GM19397 (cell line): ENCODE results near the gene ERICH4.
"Not testable (repeated sequence)": the region's sequence is repeated elsewhere in the genome, so short reads cannot be mapped to it uniquely, and the experiment has no call there.

Experiments used
- ATAC-seq: cut with Tn5 transposase; IDR thresholded peaks from one replicate; pipeline ENCODE4 v1.9.1; 2021; ENCODE audit warnings: mild to moderate bottlenecking, moderate library complexity; ENCODE audit not compliant: unreplicated experiment

Gene ERICH4

GRCh38 chr19:41434450-41434849 is 8.5 kb upstream of the ERICH4 start:
- no peak for ATAC-seq

DNA sequence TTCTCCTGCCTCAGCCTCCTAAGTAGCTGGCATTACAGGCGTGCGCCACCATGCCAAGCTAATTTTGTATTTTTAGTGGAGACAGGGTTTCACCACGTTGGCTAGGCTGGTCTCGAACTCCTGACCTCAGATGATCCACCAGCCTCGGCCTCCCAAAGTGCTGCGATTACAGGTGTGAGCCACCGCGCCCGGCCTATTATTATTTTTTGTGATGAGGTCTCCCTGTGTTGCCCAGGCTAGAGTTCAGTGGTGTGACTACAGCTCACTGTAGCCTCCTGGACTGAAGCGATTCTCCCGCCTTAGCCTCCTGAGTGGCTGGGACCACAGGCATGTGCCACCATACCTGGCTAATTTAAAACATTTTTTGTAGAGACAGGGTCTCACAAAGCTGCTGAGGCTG is 7.6 kb upstream of the ERICH4 start:
- ATAC-seq, result not testable (repeated sequence)

- no peak for ATAC-seq
Observed at GRCh38 chr19:41435936-41436673, 6.9 kb upstream of the ERICH4 start.

DNA sequence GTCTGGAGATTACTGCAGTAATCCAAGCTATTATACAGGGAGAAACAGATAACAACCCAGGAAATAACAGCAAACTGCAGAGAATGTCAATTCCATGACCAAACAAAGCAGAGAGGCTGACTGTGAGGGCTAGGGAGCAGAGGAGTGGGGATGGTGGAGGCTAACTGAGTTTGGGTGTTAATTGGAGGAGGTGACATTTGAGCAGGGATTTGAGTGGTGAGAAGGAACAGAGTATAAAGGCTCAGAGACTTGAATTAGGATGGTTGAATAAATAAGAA is 6.3 kb upstream of the ERICH4 start:
- ATAC-seq, result no peak

DNA sequence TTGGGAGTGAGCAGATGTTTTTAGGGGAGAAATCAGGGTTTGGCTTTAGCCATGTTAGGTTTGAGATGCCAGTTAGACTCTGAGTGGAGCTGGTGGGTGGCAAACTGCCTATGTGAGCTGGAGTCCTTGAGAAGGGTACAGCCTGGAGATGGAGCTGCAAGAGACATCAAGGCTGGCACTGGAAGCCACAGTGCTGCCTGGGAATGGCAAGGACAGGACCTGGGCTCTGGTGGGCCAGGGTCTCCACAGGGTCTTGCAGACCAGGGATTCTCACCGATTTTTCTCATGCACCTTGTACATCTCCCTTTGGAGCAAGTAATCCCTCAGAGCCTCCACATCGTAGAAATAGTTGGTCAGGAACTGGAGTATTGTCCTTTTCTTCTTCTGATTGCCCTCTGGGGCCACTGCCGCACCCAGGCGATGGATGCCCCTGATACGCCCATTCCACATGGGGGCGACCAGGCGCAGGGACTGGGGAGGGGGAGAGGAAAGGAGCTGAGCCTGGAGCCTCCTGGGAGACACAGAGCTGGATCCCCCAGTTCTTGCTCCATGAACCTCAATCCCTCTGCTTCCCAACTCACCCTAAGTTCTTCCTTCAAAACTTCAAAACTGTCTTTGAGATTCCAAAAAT is 4.9 kb upstream of the ERICH4 start:
- no peak for ATAC-seq

DNA sequence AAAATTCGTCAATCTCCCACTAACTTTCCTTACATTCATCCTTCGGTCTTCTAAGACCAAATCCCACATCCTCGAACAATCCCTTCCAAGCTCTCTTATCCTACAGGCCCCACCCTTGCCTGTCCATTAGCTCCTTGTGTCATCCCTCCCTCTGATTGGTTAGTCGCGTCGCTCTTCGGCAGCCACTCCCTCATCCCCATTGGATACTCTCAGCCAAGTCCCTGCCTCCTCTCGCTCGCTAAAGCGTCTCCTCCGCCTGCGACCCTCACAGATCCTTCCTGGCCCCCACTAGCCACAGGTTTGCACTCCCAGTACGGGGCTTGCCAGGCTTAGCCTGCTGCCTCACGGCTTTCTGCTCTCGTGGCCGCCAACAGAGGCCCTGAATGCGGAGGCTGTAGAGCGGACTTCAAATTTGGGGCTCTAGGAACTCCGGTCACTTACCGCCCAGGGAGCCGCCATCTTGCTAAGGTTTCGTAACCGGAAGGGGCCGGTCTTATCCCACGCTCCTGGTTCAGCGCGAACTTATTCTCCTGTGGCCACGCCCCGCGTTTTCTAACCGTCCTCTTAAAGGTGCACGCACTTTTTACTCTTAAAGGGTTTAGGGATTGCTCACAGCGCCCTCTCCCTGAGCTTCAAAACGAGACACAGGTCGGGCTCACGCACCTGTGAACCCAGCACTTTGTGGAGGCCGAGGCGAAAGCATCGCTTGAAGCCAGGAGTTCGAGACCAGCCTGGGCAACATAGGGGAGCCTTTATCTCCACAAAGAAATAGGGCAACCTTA is 3.3 kb upstream of the ERICH4 start, which contains the start of gene DMAC2:
Gene DMAC2, minus strand, starts transcription at position 472 of the 782 bp plus-strand sequence. Its CDS starts 13 bp downstream, at position 459.
- ATAC-seq, result peak; percentile 92

GRCh38 chr19:41441321-41441945 is 1.5 kb upstream of the ERICH4 start:
- ATAC-seq, result no peak

GRCh38 chr19:41443813-41444455 is 978 bp downstream of the ERICH4 start:
- no peak for ATAC-seq

- ATAC-seq, result no peak
Observed at GRCh38 chr19:41445575-41445974, 2.6 kb downstream of the ERICH4 start.

GRCh38 chr19:41447732-41448332 is 4.9 kb downstream of the ERICH4 start:
- ATAC-seq, result no peak

DNA sequence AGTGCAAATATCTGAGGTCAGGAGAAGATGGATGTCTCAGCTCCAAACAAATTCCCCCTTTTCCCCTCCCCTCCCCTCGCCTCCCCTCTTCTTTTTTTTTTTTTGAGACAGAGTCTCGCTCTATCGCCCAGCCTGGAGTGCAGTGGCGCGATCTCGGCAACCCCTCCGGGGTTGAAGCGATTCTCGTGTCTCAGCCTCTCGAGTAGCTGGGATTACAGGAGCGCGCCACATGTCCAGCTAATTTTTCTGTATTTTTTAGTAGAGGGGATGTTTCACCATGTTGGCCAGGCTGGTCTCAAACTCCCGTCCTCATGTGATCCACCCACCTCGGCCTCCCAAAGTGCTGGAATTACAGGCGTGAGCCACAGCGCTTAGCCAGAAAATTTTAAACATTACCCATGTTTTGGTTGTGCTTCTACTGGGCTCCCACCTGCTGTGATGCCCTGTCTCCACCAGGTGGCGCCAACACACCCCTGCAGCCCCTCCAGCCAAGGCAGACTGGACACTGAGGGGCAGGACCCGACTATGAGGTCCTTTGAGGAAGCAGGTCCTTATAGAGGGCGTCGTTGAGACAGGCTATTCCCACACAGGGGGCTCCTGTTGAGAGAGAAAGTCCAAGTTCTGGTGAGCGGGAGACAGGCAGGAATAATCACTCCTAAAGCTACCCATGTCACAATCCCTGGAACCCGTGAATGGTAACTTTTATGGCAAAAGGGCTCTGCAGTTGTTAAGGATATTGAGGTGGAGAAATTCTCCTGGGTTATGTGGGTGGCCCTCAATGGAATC is 6.3 kb downstream of the ERICH4 start:
- peak; percentile 52 for ATAC-seq

DNA sequence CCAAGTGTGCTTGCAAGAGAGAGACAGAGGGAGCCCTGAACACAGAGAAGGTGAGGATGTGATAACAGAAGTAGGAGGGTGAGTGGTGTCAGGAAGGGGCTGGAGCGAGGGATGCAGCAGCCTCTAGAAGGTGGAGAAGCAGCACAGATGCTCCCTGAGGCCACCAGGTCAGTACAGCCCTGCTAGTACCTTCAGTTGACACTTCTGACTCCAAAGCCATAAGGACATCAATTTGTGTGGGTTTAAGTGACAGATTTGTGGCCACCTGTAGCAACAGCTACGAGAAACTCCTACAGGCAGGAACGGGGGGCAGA is 6.9 kb downstream of the ERICH4 start:
- no peak for ATAC-seq

GRCh38 chr19:41452584-41453275 is 9.8 kb downstream of the ERICH4 start:
- no peak for ATAC-seq

- no peak for ATAC-seq
Observed at GRCh38 chr19:41455936-41456335, 13.0 kb downstream of the ERICH4 start.

- ATAC-seq, result no peak
Observed at GRCh38 chr19:41456342-41456918, 13.5 kb downstream of the ERICH4 start.

DNA sequence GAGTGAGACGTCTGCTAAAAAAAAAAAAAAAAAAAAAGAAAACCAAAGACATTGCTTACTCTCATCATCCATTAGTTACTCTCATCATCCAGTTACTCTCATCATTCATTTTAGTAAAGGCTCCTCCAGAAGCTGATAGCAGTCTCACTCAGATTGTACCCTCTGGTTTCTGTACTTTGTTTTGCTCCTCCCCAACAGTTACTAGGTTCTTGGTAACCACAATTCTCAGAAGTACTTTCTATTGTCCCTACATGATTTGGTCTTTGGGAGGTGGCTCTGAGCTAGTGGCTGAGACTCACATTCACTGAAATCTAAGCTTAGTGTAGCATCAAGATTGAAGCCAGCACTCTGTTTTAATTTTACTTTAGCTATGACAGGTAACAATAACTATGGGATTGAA is 14.3 kb downstream of the ERICH4 start:
- ATAC-seq, result no peak

DNA sequence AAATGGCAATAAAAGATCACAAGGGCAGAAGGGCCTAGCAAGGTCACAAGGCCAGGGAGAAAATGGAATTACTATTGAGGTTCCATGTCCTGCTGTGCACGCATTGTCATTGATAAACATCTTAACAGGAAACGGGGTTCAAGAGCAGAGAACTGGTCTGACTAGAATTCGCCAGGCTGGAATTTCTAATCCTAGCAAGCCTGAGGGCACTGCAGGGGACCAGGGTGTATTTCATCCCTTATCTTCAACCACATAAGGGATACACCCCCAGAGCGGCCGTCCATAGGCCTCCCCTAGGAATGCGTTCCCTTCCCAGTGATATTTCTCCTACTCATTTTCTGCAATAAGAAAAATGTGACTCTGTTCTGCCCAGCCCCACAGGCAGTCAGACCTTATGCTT is 19.5 kb downstream of the ERICH4 start:
- ATAC-seq, result no peak

DNA sequence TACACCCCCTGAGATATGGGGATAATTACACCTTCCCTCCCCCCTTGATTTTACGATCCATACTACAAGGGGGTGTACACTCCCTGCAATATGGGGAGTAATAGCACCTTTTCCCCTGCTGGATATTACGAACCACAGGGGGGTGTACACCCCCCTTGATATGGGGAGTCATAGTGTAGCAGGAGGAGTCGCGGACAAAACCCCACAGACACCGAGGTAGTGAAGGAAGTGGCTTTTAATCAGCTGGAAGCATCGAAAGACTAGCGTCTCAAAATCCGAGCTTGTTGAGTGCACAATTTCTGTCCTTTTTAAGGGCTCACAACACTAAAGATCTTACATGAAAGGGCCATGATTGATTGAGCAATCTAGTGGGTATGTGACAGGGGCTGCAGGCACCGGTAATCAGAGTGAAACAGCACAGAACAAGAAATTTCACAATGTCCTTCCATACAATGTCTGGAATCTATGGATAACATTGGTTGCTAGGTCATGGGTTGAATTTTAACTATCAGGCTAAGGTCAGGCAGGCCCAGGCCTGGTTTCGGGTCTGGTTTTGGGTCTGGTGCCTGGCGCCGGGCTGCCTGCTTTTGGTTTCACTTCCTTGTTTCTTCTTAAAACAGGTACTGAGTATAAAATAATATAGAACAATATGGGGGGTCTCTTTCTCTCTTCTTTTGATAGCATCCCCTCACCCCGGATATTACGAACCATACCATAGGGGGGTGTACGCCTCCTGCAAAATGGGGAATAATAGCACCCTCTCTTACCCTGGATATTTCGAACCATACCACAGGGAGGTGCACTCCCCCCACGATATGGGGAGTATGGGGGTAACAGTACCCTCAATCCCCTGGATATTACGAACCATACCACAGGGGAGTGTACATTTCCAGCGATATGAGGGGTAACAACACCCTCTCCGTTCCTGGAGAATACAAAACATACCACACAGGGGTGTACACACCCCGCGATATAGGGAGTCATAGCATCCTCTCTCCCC is 20.6 kb downstream of the ERICH4 start:
- not testable (repeated sequence) for ATAC-seq
